A549 (cell line): ENCODE measurements around the gene BTLA. TPM values are rescaled to one million over a fixed set of nuclear protein-coding genes. Genes with fewer than 3 reads are reported as not detected.

Experiments
- ATAC-seq, 2 experiments: fragments of 200-7000 bp in 1 of 2; fragments of >200 bp in 1 of 2; cut with Nextera tagmentation in 1 of 2; cut with Tn5 transposase in 1 of 2; 3 replicates each; pipeline versions ENCODE4 v1.8.0 to v1.9.1; 2018 to 2020; ENCODE audit warnings: mild to moderate bottlenecking in 1 of 2, moderate library complexity in 1 of 2
- CTCF ChIA-PET: fragments of 300-600 bp; sonication (Branson Sonifier 250); formaldehyde crosslinking; extraction: SDS; loops from one replicate; lab custom pipeline; 2021; ENCODE audit warnings: antibody characterized with exemption, inconsistent platforms; lab: Yijun Ruan, JAX
- POLR2A ChIA-PET: fragments of 350-600 bp; formaldehyde crosslinking; extraction: SDS; loops from one replicate; lab custom pipeline; 2021; ENCODE audit warnings: antibody characterized with exemption, inconsistent platforms; lab: Yijun Ruan, JAX
- DNase-seq, 2 experiments: peaks; one replicate each; pipeline versions ENCODE4 v3.0.0 to v3.0.0-alpha.2; 2011 to 2016; ENCODE audit warnings: low read depth in 1 of 2, low spot score in 1 of 2
- FAIRE-seq: peaks from 2 replicates; lab custom pipeline; 2011; peaks lifted over from hg19 to GRCh38; lab: Jason Lieb, UNC
- H3K27ac ChIP-seq, 2 experiments: fragments of >200 bp; sonication (Bioruptor Twin); formaldehyde crosslinking; 3 replicates each; pipeline ENCODE4 v1.5.1; 2016 to 2017
- H3K4me1 ChIP-seq: fragments of >200 bp; sonication (Bioruptor Twin); formaldehyde crosslinking; 3 replicates; pipeline ENCODE4 v1.6.1; 2016
- H3K4me2 ChIP-seq: fragments of >200 bp; sonication (Bioruptor Twin); formaldehyde crosslinking; 3 replicates; pipeline ENCODE4 v1.6.1; 2016
- H3K4me3 ChIP-seq: fragments of >200 bp; sonication (Bioruptor Twin); formaldehyde crosslinking; 3 replicates; pipeline ENCODE4 v1.5.1; 2016
- H3K9me3 ChIP-seq: fragments of >200 bp; sonication (Bioruptor Twin); formaldehyde crosslinking; 3 replicates; pipeline ENCODE4 v1.6.1; 2016
- CHD2 ChIP-seq: fragments of 150-350 bp; IDR thresholded peaks from 2 replicates; pipeline ENCODE4 v1.6.1; 2014; ENCODE audit warnings: low read length; ENCODE audit not compliant: partially characterized antibody
- EHMT2 ChIP-seq: fragments of 200-600 bp; sonication (generic); IDR thresholded peaks from 2 replicates; pipeline ENCODE4 v1.6.1; 2016; ENCODE audit warnings: antibody characterized with exemption, low read depth, mild to moderate bottlenecking, moderate library complexity
- FOXS1 ChIP-seq: fragments of 250-450 bp; sonication (Bioruptor Pico); IDR thresholded peaks from 2 replicates; pipeline ENCODE4 v1.5.0; 2020; ENCODE audit warnings: mild to moderate bottlenecking, moderate library complexity
- HDAC2 ChIP-seq: fragments of 200-600 bp; sonication (generic); IDR thresholded peaks from 2 replicates; pipeline ENCODE4 v1.6.1; 2016
- HEYL ChIP-seq: fragments of 250-450 bp; sonication (Bioruptor Pico); IDR thresholded peaks from 2 replicates; pipeline ENCODE4 v1.8.0; 2021; ENCODE audit warnings: mild to moderate bottlenecking, moderate library complexity
- HOXB13 ChIP-seq: fragments of 250-450 bp; sonication (Bioruptor Pico); IDR thresholded peaks from 2 replicates; pipeline ENCODE4 v1.5.0; 2020; ENCODE audit warnings: low read depth, mild to moderate bottlenecking, moderate library complexity
- KDM5A ChIP-seq: fragments of 200-600 bp; sonication (generic); IDR thresholded peaks from 2 replicates; pipeline ENCODE4 v1.6.1; 2016; ENCODE audit warnings: antibody characterized with exemption, mild to moderate bottlenecking
- MAFK ChIP-seq: fragments of 450-650 bp; IDR thresholded peaks from 2 replicates; pipeline ENCODE4 v1.6.1; 2014; ENCODE audit not compliant: partially characterized antibody
- MAZ ChIP-seq: fragments of 150-350 bp; IDR thresholded peaks from 2 replicates; pipeline ENCODE4 v1.6.1; 2014; ENCODE audit warnings: antibody characterized with exemption, low read depth, low read length, borderline replicate concordance
- NFE2L2 ChIP-seq: fragments of 150-350 bp; conservative IDR thresholded peaks from 2 replicates; pipeline ENCODE4 v1.6.1; 2014; ENCODE audit warnings: low read length
- PHF8 ChIP-seq: fragments of 200-600 bp; sonication (generic); IDR thresholded peaks from 2 replicates; pipeline ENCODE4 v1.6.1; 2016; ENCODE audit warnings: low read depth, mild to moderate bottlenecking, antibody characterized with exemption, moderate library complexity, borderline replicate concordance
- POLR2A ChIP-seq: IDR thresholded peaks from 2 replicates; pipeline ENCODE4 v1.6.1; 2012; ENCODE audit warnings: mild to moderate bottlenecking, low read length
- RAD21 ChIP-seq, 2 experiments: fragments of >200 bp in 1 of 2; sonication (Bioruptor Twin) in 1 of 2; formaldehyde crosslinking in 1 of 2; IDR thresholded peaks in 1 of 2; conservative IDR thresholded peaks in 1 of 2; 2 replicates in 1 of 2; 3 replicates in 1 of 2; pipeline ENCODE4 v1.6.1; 2012 to 2018; ENCODE audit warnings: inconsistent platforms in 1 of 2
- RARB ChIP-seq: fragments of 250-450 bp; sonication (Bioruptor Pico); IDR thresholded peaks from 2 replicates; pipeline ENCODE4 v1.8.0; 2021; ENCODE audit warnings: mild to moderate bottlenecking, moderate library complexity
- RCOR1 ChIP-seq: fragments of 150-350 bp; IDR thresholded peaks from 2 replicates; pipeline ENCODE4 v1.6.1; 2014; ENCODE audit warnings: antibody characterized with exemption, low read length, low read depth
- RFX5 ChIP-seq: fragments of 450-650 bp; IDR thresholded peaks from 2 replicates; pipeline ENCODE4 v1.7.1; 2014; ENCODE audit warnings: antibody characterized with exemption, mild to moderate bottlenecking, moderate library complexity
- TP53 ChIP-seq: fragments of 250-450 bp; sonication (Bioruptor Pico); IDR thresholded peaks from 2 replicates; pipeline ENCODE4 v1.5.0; 2021; ENCODE audit warnings: mild to moderate bottlenecking, moderate library complexity
- ZFP36 ChIP-seq: fragments of 450-650 bp; IDR thresholded peaks from 2 replicates; pipeline ENCODE4 v1.6.1; 2014; ENCODE audit warnings: borderline replicate concordance; ENCODE audit not compliant: partially characterized antibody
- ZNF302 ChIP-seq: fragments of 250-450 bp; sonication (Bioruptor Pico); IDR thresholded peaks from 2 replicates; pipeline ENCODE4 v1.9.0; 2021; ENCODE audit warnings: inconsistent platforms, mild to moderate bottlenecking, moderate library complexity
- ZSCAN20 ChIP-seq: fragments of 250-450 bp; sonication (Bioruptor Pico); IDR thresholded peaks from 2 replicates; pipeline ENCODE4 v1.8.0; 2022; ENCODE audit warnings: mild to moderate bottlenecking, moderate library complexity
- WGBS: methylation state at CpG from one replicate; pipeline ENCODE4 v1.1.6; 2017; ENCODE audit errors: missing lambda C conversion rate; 5-methylcytosine and 5-hydroxymethylcytosine counted together
- polyA plus RNA-seq, 4 experiments: library from polyadenylated mRNA; depleted of rRNA in 3 of 4; stranded (reverse); fragments of >200 nt; fragmentation: RNase III in 1 of 4; extraction: RNeasy Plus Mini Kit Qiagen cat#74134 plus additional on column Dnase treatment in 1 of 4; gene quantifications; 2 replicates in 3 of 4; 3 replicates in 1 of 4; pipeline ENCODE4 v1.2.3, GENCODE V29; 2011 to 2017
- TF ChIP-seq, protein P1 (sequence below): fragments of 250-450 bp; sonication (Bioruptor Pico); IDR thresholded peaks from 2 replicates; pipeline ENCODE4 v1.5.0; 2021; ENCODE audit warnings: mild to moderate bottlenecking, moderate library complexity, borderline replicate concordance
- TF ChIP-seq, protein P2 (sequence below): fragments of >200 bp; sonication (Bioruptor Twin); formaldehyde crosslinking; IDR thresholded peaks from 3 replicates; pipeline ENCODE4 v1.6.1; 2016

The BTLA gene
- polyA plus RNA-seq, 2 of the 4 experiments (the other 2 are of a cell fraction), result 0.03 TPM; not detected in 1

DNA sequence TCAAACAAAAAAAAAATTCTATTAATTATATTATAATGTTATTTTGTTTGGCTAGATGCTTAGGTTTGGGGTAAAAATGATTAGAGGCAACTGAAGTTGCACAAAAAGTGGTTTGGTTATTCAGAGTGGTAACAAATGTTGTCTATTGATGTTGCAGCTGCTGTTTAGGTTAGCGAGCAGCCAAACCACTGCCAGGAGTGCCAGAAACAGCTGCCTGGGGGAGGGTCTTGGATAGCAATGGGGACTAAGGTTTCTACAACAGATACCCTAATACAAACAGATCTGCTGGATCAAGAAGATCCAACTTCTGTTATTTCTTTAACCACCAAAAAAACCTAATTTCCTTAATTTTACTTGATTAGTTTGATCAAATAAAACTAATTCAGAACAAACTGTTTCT lies 26.6 kb downstream of the BTLA start:
- ATAC-seq (no peak), FAIRE-seq (no peak), DNase-seq (no peak)
- no peak overlapping the region for H3K4me3 ChIP-seq
- TF ChIP-seq RFX5, result no peak
- no peak for TF ChIP-seq MAFK
- no peak for TF ChIP-seq MAZ
- no peak for TF ChIP-seq ZSCAN20 (CRISPR knock-in tag)
- TF ChIP-seq, protein P1, sequence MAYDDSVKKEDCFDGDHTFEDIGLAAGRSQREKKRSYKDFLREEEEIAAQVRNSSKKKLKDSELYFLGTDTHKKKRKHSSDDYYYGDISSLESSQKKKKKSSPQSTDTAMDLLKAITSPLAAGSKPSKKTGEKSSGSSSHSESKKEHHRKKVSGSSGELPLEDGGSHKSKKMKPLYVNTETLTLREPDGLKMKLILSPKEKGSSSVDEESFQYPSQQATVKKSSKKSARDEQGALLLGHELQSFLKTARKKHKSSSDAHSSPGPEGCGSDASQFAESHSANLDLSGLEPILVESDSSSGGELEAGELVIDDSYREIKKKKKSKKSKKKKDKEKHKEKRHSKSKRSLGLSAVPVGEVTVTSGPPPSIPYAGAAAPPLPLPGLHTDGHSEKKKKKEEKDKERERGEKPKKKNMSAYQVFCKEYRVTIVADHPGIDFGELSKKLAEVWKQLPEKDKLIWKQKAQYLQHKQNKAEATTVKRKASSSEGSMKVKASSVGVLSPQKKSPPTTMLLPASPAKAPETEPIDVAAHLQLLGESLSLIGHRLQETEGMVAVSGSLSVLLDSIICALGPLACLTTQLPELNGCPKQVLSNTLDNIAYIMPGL (CRISPR knock-in tag), result no peak
- no peaks in the 10 kb centered on the region for H3K4me1 ChIP-seq
- WGBS, result 48% methylated on average over 1 of the region's 1 CpG
- no peaks in the 10 kb centered on the region for H3K9me3 ChIP-seq
- H3K4me2 ChIP-seq, result no peak overlapping the region
- no peak overlapping the region for H3K27ac ChIP-seq
- ChIA-PET CTCF (interaction anchor here (0.6 to 1.3 kb wide), 2 partner anchors 12 to 180 kb away, joined by 3 read pairs; no protein-coding TSS in a partner anchor), POLR2A (no interaction called here)

DNA sequence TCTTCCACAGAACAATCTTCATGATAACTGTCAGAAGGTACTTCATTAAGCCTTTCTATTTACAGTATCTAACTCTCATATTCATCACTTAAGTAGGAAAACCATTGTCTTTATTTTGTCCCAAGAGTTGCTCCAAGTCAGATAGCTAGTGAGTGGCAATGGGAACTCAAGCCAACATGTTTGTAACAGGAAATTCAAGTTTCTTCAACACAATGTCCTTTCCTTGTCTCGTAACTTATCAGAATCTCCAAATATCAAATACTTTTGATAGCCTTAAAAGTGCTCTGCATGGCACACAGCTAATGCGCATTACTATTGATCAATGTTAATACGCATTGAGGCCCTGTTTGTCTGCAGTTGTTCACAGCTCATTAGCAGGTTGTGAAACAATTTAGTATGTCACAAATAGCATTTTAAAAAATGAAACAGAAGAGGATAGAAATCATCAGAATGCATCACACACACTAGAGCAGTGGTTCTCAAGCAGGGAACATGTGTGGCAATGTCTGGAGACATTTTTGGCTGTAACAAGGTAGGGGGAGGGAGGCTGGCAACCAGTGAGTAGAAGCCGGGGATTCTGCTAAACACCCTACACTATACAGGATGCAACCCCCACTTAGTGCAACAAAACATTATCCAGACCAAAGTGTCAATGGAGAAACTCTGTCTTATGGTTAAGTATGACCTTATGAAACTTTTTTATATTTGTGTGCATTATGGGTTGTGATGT lies 27.5 kb downstream of the BTLA start:
- ATAC-seq, result no peak

DNA sequence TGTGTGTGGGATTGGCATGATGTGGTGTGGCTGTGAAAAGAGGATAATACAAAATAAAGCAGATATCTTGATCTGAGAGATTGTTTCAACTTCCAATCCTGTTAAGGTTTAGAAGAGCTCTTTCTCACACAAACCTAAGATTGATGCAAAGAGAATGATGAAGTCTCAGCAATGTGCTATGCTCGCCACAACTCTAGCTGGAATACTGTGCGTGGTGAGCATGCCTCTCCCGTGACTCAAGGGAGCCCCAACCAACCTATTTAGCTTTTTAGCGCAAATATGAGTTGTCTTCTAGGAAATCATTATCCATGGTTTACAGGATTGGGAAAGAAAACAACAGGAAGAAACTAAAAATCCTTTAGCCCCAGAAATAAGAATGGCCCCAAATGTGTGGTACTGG lies 28.5 kb downstream of the BTLA start:
- DNase-seq, result no peak
- no peak for FAIRE-seq
- Histone ChIP-seq H3K9me3 (no peaks in the 10 kb centered on the region), H3K4me3 (no peak overlapping the region), H3K27ac (no peak overlapping the region), H3K4me1 (no peaks in the 10 kb centered on the region), H3K4me2 (no peak overlapping the region)
- POLR2A ChIA-PET, result no interaction called here
- CTCF ChIA-PET, result no interaction called here
- TF ChIP-seq POLR2A, result no peak
- TF ChIP-seq NFE2L2, result no peak
- no peak for TF ChIP-seq MAFK
- no peak for TF ChIP-seq PHF8
- TF ChIP-seq ZNF302 (CRISPR knock-in tag), result no peak
- no peak for TF ChIP-seq HDAC2
- no peak for ATAC-seq
- 26% methylated on average over 4 of the region's 4 CpGs for WGBS

More for the DNA sequence above, 27.5 kb downstream of the BTLA start:
- TF ChIP-seq HOXB13 (CRISPR knock-in tag), result no peak
- no peak for TF ChIP-seq MAZ
- TF ChIP-seq RARB (CRISPR knock-in tag), result no peak
- no peak for TF ChIP-seq CHD2
- TF ChIP-seq HEYL, result no peak
- TF ChIP-seq, protein P2, sequence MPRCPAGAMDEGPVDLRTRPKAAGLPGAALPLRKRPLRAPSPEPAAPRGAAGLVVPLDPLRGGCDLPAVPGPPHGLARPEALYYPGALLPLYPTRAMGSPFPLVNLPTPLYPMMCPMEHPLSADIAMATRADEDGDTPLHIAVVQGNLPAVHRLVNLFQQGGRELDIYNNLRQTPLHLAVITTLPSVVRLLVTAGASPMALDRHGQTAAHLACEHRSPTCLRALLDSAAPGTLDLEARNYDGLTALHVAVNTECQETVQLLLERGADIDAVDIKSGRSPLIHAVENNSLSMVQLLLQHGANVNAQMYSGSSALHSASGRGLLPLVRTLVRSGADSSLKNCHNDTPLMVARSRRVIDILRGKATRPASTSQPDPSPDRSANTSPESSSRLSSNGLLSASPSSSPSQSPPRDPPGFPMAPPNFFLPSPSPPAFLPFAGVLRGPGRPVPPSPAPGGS, result no peak
- TF ChIP-seq FOXS1, result no peak
- TF ChIP-seq EHMT2, result no peak
- TF ChIP-seq RCOR1, result no peak
- no peak for TF ChIP-seq TP53 (CRISPR knock-in tag)
- no peak for TF ChIP-seq RAD21 (conservative IDR thresholded peaks at IDR 0.05 in 1 of 2, IDR thresholded peaks at IDR 0.05 in 1 of 2)
- no peak for TF ChIP-seq ZFP36
- no peak for TF ChIP-seq KDM5A
- Histone ChIP-seq H3K4me2 (no peak overlapping the region), H3K4me3 (no peak overlapping the region), H3K27ac (no peak overlapping the region), H3K9me3 (no peaks in the 10 kb centered on the region), H3K4me1 (no peaks in the 10 kb centered on the region)
- FAIRE-seq (no peak), DNase-seq (no peak)
- ChIA-PET POLR2A (no interaction called here), CTCF (interaction anchor here (1.3 kb wide), 1 partner anchor 179 kb away, joined by 3 read pairs; no protein-coding TSS in a partner anchor)
- WGBS, result 81% methylated on average over 4 of the region's 4 CpGs
